K562 (cell line): ENCODE data around the gene PDE2A. TPM values are rescaled to one million over a fixed set of nuclear protein-coding genes. Genes with fewer than 3 reads are reported as not detected.

Experiments used
- ARID2 ChIP-seq: fragments of 450-650 bp; IDR thresholded peaks from 2 replicates; pipeline ENCODE4 v1.6.1; 2017; ENCODE audit warnings: antibody characterized with exemption, mild to moderate bottlenecking
- CHD1 ChIP-seq: fragments of 200-600 bp; sonication (generic); IDR thresholded peaks from one replicate; pipeline ENCODE4 v1.6.1; 2012; ENCODE audit warnings: mild to moderate bottlenecking, moderate library complexity, low read length, inconsistent platforms
- CTCFL ChIP-seq: IDR thresholded peaks from 2 replicates; pipeline ENCODE4 v1.6.1; 2011; ENCODE audit warnings: borderline replicate concordance, low read depth, mild to moderate bottlenecking, moderate library complexity, low read length; ENCODE audit not compliant: insufficient read depth, poor library complexity, severe bottlenecking
- DPF2 ChIP-seq: fragments of 450-650 bp; IDR thresholded peaks from 2 replicates; pipeline ENCODE4 v1.6.1; 2016
- HDAC1 ChIP-seq, 2 experiments: fragments of 450-650 bp; IDR thresholded peaks; 2 replicates each; pipeline ENCODE4 v1.6.1; 2016 to 2017; ENCODE audit warnings: inconsistent platforms in 1 of 2, mild to moderate bottlenecking in 1 of 2, moderate library complexity in 1 of 2
- MTA3 ChIP-seq: fragments of 450-650 bp; formaldehyde crosslinking; IDR thresholded peaks from 2 replicates; pipeline ENCODE4 v1.6.1; 2017; ENCODE audit warnings: mild to moderate bottlenecking, borderline replicate concordance
- NBN ChIP-seq: fragments of 450-650 bp; IDR thresholded peaks from 2 replicates; pipeline ENCODE4 v1.6.1; 2016; ENCODE audit warnings: low read depth, mild to moderate bottlenecking
- PTBP1 ChIP-seq: fragments of 200-400 bp; formaldehyde crosslinking; IDR thresholded peaks from 2 replicates; pipeline ENCODE4 v1.6.1; 2017; ENCODE audit warnings: low read depth, low read length
- TBP ChIP-seq: optimal IDR thresholded peaks from 2 replicates; pipeline ENCODE3; 2011; ENCODE audit warnings: low read depth, low read length, improper control_type of control experiment
- ZBTB49 ChIP-seq: sonication (generic); formaldehyde crosslinking; IDR thresholded peaks from 2 replicates; pipeline ENCODE4 v1.8.0; 2022; ENCODE audit warnings: missing genetic modification reagents, mild to moderate bottlenecking, borderline replicate concordance
- ZHX1 ChIP-seq: fragments of 150-350 bp; conservative IDR thresholded peaks from 2 replicates; pipeline ENCODE4 v1.6.1; 2014; ENCODE audit warnings: low read length
- ZNF134 ChIP-seq: fragments of 250-450 bp; sonication (Bioruptor Pico); conservative IDR thresholded peaks from 2 replicates; pipeline ENCODE4 v1.4.0; 2020
- ZNF384 ChIP-seq: IDR thresholded peaks from 2 replicates; pipeline ENCODE4 v1.6.1; 2012; ENCODE audit warnings: low read depth, low read length, improper control_type of control experiment
- ZNF507 ChIP-seq: conservative IDR thresholded peaks from 2 replicates; pipeline ENCODE4 v1.6.1; 2017; ENCODE audit warnings: missing genetic modification characterization, missing compliant biosample characterization
- ZNF668 ChIP-seq: fragments of 250-450 bp; sonication (Bioruptor Pico); IDR thresholded peaks from 2 replicates; pipeline ENCODE4 v1.8.0; 2022; ENCODE audit warnings: mild to moderate bottlenecking, inconsistent platforms
- polyA plus RNA-seq, 8 experiments: library from polyadenylated mRNA; depleted of rRNA in 4 of 8; stranded (reverse) in 5 of 8; unstranded in 3 of 8; fragments of >200 nt; fragmentation: Nextera tagmentation in 2 of 8; fragmentation: Illumina TruSeq in 1 of 8; extraction: Ambion mirVana in 2 of 8; extraction: Trizol in 1 of 8; gene quantifications; 2 replicates each; pipeline versions ENCODE4 v1.2.1 to v1.2.3, GENCODE V29; 2011 to 2014; ENCODE audit warnings: inconsistent platforms in 1 of 8, missing spikeins in 1 of 8
- total RNA-seq, 7 experiments: library from RNA; depleted of rRNA in 6 of 7; stranded (reverse); fragments of >200 nt in 6 of 7; fragmentation: Illumina TruSeq in 2 of 7; extraction: Trizol in 2 of 7; gene quantifications; 2 replicates each; pipeline versions ENCODE4 v1.2.1 to v1.2.3, GENCODE V29; 2011 to 2021; ENCODE audit warnings: low replicate concordance in 1 of 7
- TF ChIP-seq, protein P1 (sequence below): fragments of 250-450 bp; sonication (Bioruptor Pico); IDR thresholded peaks from 2 replicates; pipeline ENCODE4 v1.5.0; 2021
- TF ChIP-seq, protein P2 (sequence below): fragments of 450-650 bp; IDR thresholded peaks from 2 replicates; pipeline ENCODE4 v1.6.1; 2016; ENCODE audit warnings: missing biosample characterization, missing genetic modification characterization
- TF ChIP-seq, protein P3 (sequence below): fragments of 450-650 bp; formaldehyde crosslinking; IDR thresholded peaks from 2 replicates; pipeline ENCODE4 v1.4.0; 2020; ENCODE audit warnings: mild to moderate bottlenecking, moderate library complexity

The PDE2A gene
- total and polyA plus RNA-seq, 9 of the 15 experiments (the other 6 are each of a cell fraction or from before 2014, with no cell fraction given) = 0.07 to 15.2 (median 1.6) TPM; not detected in 1

DNA sequence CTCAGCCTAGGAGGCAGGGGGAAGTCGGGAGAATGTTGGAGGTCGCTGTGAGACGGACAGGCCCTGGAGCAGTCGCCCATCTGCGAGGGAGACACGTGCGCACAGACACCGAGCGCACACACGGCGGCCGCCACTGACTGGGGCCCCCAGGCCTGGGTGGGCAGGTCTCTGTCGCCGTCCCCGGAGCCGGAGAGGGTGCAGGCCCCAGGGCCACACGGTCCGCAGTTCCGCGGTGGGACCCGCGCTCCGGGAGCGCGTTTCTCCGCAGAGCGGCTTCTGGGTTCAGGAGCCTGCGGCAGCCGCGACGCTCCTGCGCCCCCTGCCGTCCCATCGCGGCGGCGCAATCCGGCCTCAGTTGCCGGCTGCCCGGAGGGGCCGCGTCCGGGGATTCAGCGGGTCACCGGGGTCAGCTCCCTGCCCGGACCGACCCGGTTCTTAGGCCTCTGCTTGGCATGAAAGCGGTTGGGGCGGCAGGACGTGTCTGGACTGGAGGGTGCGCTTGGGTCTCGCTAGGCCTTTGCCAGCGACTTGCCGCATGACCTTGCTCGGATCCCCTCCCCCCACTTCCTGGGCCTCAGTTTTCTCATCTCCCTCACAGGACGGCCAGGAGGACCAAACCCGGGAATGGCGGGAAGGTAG is 31.2 kb downstream of the PDE2A start (continued):
- TF ChIP-seq ZBTB49 (CRISPR knock-in tag) (0 out of 2 replicates have a peak, but pooled peaks have one; percentile 17), CTCFL (peak; percentile 81), PTBP1 (no peak), ZNF668 (CRISPR knock-in tag) (no peak), NBN (no peak), MTA3 (peak; percentile 57; the same call in 1 of the 2 replicates), ARID2 (peak; percentile 69; the same call in 1 of the 2 replicates), ZNF384 (no peak), CHD1 (no peak), DPF2 (no peak), ZHX1 (no peak), TBP (no peak), HDAC1 (IDR thresholded peaks at IDR 0.05) (peak in 1 of 2 experiments; percentile 70; a peak in 1 of 4 replicates), ZNF507 (tag) (no peak), ZNF134 (CRISPR knock-in tag) (no peak)
- TF ChIP-seq, protein P1, sequence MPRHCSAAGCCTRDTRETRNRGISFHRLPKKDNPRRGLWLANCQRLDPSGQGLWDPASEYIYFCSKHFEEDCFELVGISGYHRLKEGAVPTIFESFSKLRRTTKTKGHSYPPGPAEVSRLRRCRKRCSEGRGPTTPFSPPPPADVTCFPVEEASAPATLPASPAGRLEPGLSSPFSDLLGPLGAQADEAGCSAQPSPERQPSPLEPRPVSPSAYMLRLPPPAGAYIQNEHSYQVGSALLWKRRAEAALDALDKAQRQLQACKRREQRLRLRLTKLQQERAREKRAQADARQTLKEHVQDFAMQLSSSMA (CRISPR knock-in tag) = no peak
- TF ChIP-seq, protein P2, sequence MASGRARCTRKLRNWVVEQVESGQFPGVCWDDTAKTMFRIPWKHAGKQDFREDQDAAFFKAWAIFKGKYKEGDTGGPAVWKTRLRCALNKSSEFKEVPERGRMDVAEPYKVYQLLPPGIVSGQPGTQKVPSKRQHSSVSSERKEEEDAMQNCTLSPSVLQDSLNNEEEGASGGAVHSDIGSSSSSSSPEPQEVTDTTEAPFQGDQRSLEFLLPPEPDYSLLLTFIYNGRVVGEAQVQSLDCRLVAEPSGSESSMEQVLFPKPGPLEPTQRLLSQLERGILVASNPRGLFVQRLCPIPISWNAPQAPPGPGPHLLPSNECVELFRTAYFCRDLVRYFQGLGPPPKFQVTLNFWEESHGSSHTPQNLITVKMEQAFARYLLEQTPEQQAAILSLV (tag) = no peak
- TF ChIP-seq, protein P3, sequence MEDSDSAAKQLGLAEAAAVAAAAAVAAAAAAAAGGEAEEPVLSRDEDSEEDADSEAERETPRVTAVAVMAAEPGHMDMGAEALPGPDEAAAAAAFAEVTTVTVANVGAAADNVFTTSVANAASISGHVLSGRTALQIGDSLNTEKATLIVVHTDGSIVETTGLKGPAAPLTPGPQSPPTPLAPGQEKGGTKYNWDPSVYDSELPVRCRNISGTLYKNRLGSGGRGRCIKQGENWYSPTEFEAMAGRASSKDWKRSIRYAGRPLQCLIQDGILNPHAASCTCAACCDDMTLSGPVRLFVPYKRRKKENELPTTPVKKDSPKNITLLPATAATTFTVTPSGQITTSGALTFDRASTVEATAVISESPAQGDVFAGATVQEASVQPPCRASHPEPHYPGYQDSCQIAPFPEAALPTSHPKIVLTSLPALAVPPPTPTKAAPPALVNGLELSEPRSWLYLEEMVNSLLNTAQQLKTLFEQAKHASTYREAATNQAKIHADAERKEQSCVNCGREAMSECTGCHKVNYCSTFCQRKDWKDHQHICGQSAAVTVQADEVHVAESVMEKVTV (CRISPR knock-in tag) = peak; percentile 69; the same call in 1 of the 2 replicates
